Caco-2 (cell line): Measurements from ENCODE around the gene AOPEP. TPM values are rescaled to one million over a fixed set of nuclear protein-coding genes. Genes with fewer than 3 reads are reported as not detected.
"Not testable (repeated sequence)": the region's sequence is repeated elsewhere in the genome, so short reads cannot be mapped to it uniquely, and the experiment has no call there.

Source experiments
- BruUV-seq: library from RNA; stranded (reverse); fragments of 400-500 nt; replicated peaks from 2 replicates; lab custom pipeline; 2021; lab: Mats Ljungman, UMichigan
- CTCF ChIA-PET: fragments of 300-600 bp; sonication (Branson Sonifier 250); formaldehyde crosslinking; loops from one replicate; lab custom pipeline; 2022; ENCODE audit warnings: antibody characterized with exemption; lab: Charles Lee
- POLR2A ChIA-PET: fragments of 300-600 bp; sonication (Branson Sonifier 250); formaldehyde crosslinking; loops from one replicate; lab custom pipeline; 2022; ENCODE audit warnings: antibody characterized with exemption; lab: Charles Lee
- DNase-seq, 2 experiments: peaks; one replicate each; pipeline versions ENCODE4 v3.0.0 to v3.0.0-alpha.2; 2020 to 2022
- H3K27me3 ChIP-seq: replicated peaks from 2 replicates; pipeline ENCODE4 v1.6.0; 2011; ENCODE audit warnings: low read length; ENCODE audit not compliant: control insufficient read depth, insufficient read depth
- H3K36me3 ChIP-seq: 2 replicates; pipeline ENCODE4 v1.5.1; 2011; ENCODE audit warnings: low read length; ENCODE audit not compliant: control insufficient read depth, insufficient read depth
- H3K4me1 ChIP-seq: fragments of 250-450 bp; sonication (Bioruptor Pico); 2 replicates; pipeline ENCODE4 v1.5.1; 2020; ENCODE audit warnings: mild to moderate bottlenecking
- H3K4me3 ChIP-seq: 2 replicates; pipeline ENCODE4 v1.5.1; 2011; ENCODE audit warnings: low read depth, mild to moderate bottlenecking, control low read depth, low read length
- H3K9me3 ChIP-seq: fragments of 250-450 bp; sonication (Bioruptor Pico); 2 replicates; pipeline ENCODE4 v1.5.1; 2020; ENCODE audit warnings: mild to moderate bottlenecking, moderate library complexity
- H3K27ac Mint-ChIP-seq: one replicate; pipeline ENCODE4 v1.8.0; 2022; ENCODE audit warnings: mixed read lengths; ENCODE audit not compliant: unreplicated experiment
- H3K27me3 Mint-ChIP-seq: one replicate; pipeline ENCODE4 v1.8.0; 2022; ENCODE audit warnings: mixed read lengths; ENCODE audit not compliant: insufficient read depth, unreplicated experiment
- H3K36me3 Mint-ChIP-seq: one replicate; pipeline ENCODE4 v1.8.0; 2022; ENCODE audit warnings: mild to moderate bottlenecking, mixed read lengths; ENCODE audit not compliant: insufficient read depth, unreplicated experiment
- H3K4me1 Mint-ChIP-seq: one replicate; pipeline ENCODE4 v1.8.0; 2022; ENCODE audit warnings: low read depth, mixed read lengths; ENCODE audit not compliant: unreplicated experiment
- H3K4me3 Mint-ChIP-seq: one replicate; pipeline ENCODE4 v1.8.0; 2022; ENCODE audit warnings: mild to moderate bottlenecking, moderate library complexity, mixed read lengths; ENCODE audit not compliant: unreplicated experiment
- H3K9me3 Mint-ChIP-seq: one replicate; pipeline ENCODE4 v1.8.0; 2022; ENCODE audit warnings: mixed read lengths; ENCODE audit not compliant: unreplicated experiment
- intact Hi-C: fragments of 100-400 bp; cut with micrococcal nuclease; formaldehyde crosslinking; loops from one replicate; pipeline ENCODE4 v1.10.0; 2022; ENCODE audit not compliant: unreplicated experiment
- total RNA-seq: library from RNA; stranded (reverse); gene quantifications from 2 replicates; pipeline ENCODE4 v1.2.3, GENCODE V29; 2022
- TF ChIP-seq, protein P1 (sequence below), 2 experiments: fragments of 200-600 bp in 1 of 2; IDR thresholded peaks; 1 replicate in 1 of 2; 2 replicates in 1 of 2; pipeline versions ENCODE4 v1.5.1 to v1.8.0; 2011 to 2022; ENCODE audit warnings: antibody characterized with exemption in 1 of 2, control low read depth in 1 of 2, inconsistent platforms in 1 of 2, low read depth in 1 of 2, low read length in 1 of 2, mild to moderate bottlenecking in 1 of 2, moderate library complexity in 1 of 2; ENCODE audit not compliant: insufficient read depth in 1 of 2, severe bottlenecking in 1 of 2, unreplicated experiment in 1 of 2

Gene AOPEP
- total RNA-seq, 1 experiment from 2014 or later, result 63.3 TPM

- CTCF ChIA-PET, result no interaction called here
- peaks cover 35% of the 10 kb centered on the region for H3K4me1 ChIP-seq
These were observed 149.0 kb downstream of the AOPEP start for GRCh38 chr9:94875300-94876020.

DNA sequence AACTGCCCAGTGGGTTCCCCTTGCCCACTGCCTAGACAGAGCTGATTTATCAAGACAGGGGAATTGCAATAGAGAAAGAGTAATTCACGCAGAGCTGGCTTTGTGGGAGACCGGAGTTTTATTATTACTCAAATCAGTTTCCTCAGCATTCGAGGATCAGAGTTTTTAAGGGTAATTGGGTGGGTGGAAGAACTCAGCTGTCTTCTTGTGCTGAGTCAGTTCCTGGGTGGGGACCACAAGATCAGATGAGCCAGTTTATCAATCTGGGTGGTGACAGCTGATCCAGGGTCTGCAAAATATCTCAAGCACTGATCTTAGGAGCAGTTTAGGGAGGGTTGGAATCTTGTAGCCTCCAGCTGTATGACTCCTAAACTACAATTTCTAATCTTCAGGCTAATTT, 152.3 kb downstream of the AOPEP start:
- DNase-seq, intact Hi-C loops, H3K36me3 Mint-ChIP-seq, BruUV-seq, POLR2A ChIA-PET, H3K9me3 Mint-ChIP-seq, H3K9me3 ChIP-seq, H3K27me3 Mint-ChIP-seq, H3K4me3 ChIP-seq, H3K36me3 ChIP-seq, H3K4me3 Mint-ChIP-seq, CTCF ChIA-PET, H3K27me3 ChIP-seq, H3K27ac Mint-ChIP-seq, H3K4me1 Mint-ChIP-seq: not testable (repeated sequence)
- peaks cover 11% of the 10 kb centered on the region; the same call in 1 of the 2 replicates for H3K4me1 ChIP-seq

More at GRCh38 chr9:94875300-94876020, 149.0 kb downstream of the AOPEP start:
- Histone ChIP-seq H3K36me3 (no peaks in the 10 kb centered on the region), H3K4me3 (no peak overlapping the region), H3K27me3 (no peaks in the 10 kb centered on the region), H3K9me3 (no peaks in the 10 kb centered on the region)
- BruUV-seq, result no TSS peak
- Mint-ChIP-seq H3K27me3 (no peaks in the 10 kb centered on the region), H3K4me3 (no peak overlapping the region), H3K36me3 (no peaks in the 10 kb centered on the region), H3K9me3 (no peaks in the 10 kb centered on the region), H3K27ac (no peak overlapping the region), H3K4me1 (peaks cover 30% of the 10 kb centered on the region)
- POLR2A ChIA-PET, result no interaction called here
- TF ChIP-seq, protein P1, sequence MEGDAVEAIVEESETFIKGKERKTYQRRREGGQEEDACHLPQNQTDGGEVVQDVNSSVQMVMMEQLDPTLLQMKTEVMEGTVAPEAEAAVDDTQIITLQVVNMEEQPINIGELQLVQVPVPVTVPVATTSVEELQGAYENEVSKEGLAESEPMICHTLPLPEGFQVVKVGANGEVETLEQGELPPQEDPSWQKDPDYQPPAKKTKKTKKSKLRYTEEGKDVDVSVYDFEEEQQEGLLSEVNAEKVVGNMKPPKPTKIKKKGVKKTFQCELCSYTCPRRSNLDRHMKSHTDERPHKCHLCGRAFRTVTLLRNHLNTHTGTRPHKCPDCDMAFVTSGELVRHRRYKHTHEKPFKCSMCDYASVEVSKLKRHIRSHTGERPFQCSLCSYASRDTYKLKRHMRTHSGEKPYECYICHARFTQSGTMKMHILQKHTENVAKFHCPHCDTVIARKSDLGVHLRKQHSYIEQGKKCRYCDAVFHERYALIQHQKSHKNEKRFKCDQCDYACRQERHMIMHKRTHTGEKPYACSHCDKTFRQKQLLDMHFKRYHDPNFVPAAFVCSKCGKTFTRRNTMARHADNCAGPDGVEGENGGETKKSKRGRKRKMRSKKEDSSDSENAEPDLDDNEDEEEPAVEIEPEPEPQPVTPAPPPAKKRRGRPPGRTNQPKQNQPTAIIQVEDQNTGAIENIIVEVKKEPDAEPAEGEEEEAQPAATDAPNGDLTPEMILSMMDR (IDR thresholded peaks at IDR 0.05; ENCODE audit: insufficient read depth in 1 of 2, low read depth in 1 of 2, low read length in 1 of 2, severe bottlenecking in 1 of 2, unreplicated experiment in 1 of 2), result no peak
- intact Hi-C loops, result no loop called here
- DNase-seq, result no peak

GRCh38 chr9:94879230-94879629, 152.7 kb downstream of the AOPEP start:
- Mint-ChIP-seq H3K9me3 (no peaks in the 10 kb centered on the region), H3K27me3 (no peaks in the 10 kb centered on the region), H3K36me3 (no peaks in the 10 kb centered on the region), H3K4me3 (no peak overlapping the region), H3K4me1 (peaks cover 6% of the 10 kb centered on the region), H3K27ac (no peak overlapping the region)
- CTCF ChIA-PET, result no interaction called here
- Histone ChIP-seq H3K36me3 (no peaks in the 10 kb centered on the region), H3K4me1 (peaks cover 10% of the 10 kb centered on the region; the same call in 1 of the 2 replicates), H3K9me3 (no peaks in the 10 kb centered on the region), H3K27me3 (no peaks in the 10 kb centered on the region), H3K4me3 (no peak overlapping the region)
- POLR2A ChIA-PET, result no interaction called here
- intact Hi-C loops, result no loop called here
- no peak for DNase-seq
- TF ChIP-seq, protein P1 (IDR thresholded peaks at IDR 0.05; ENCODE audit: insufficient read depth in 1 of 2, low read depth in 1 of 2, low read length in 1 of 2, severe bottlenecking in 1 of 2, unreplicated experiment in 1 of 2), result no peak
- no TSS peak for BruUV-seq
